PC-3 (cell line): ENCODE data around the gene THY1. TPM values are rescaled to one million over a fixed set of nuclear protein-coding genes. Genes with fewer than 3 reads are reported as not detected.

ENCODE experiments used
- ATAC-seq: fragments of 200-7000 bp; cut with Tn5 transposase; 2 replicates; pipeline ENCODE4 v1.9.1; 2020; ENCODE audit warnings: mild to moderate bottlenecking, moderate library complexity
- BruUV-seq: library from RNA; stranded (reverse); fragments of 400-500 nt; replicated peaks from 2 replicates; lab custom pipeline; 2021; lab: Mats Ljungman, UMichigan
- CTCF ChIA-PET: fragments of 300-600 bp; sonication (Branson Sonifier 250); formaldehyde crosslinking; loops from one replicate; lab custom pipeline; 2022; ENCODE audit warnings: antibody characterized with exemption; lab: Charles Lee
- POLR2A ChIA-PET: fragments of 300-600 bp; sonication (Branson Sonifier 250); formaldehyde crosslinking; loops from one replicate; lab custom pipeline; 2022; ENCODE audit warnings: antibody characterized with exemption; ENCODE audit not compliant: unreplicated experiment; lab: Charles Lee
- DNase-seq: peaks from one replicate; pipeline ENCODE4 v3.0.0-alpha.2; 2015
- H2AFZ ChIP-seq: fragments of 300-600 bp; sonication (generic); 2 replicates; pipeline ENCODE4 v1.6.0; 2016; ENCODE audit warnings: antibody characterized with exemption, low read length
- H3F3A ChIP-seq: fragments of 300-600 bp; sonication (generic); one replicate; pipeline ENCODE4 v1.6.0; 2017; ENCODE audit warnings: antibody characterized with exemption, low read length, control low read depth, mild to moderate bottlenecking; ENCODE audit not compliant: unreplicated experiment
- H3K27ac ChIP-seq: fragments of 300-600 bp; sonication (generic); 2 replicates; pipeline ENCODE4 v1.5.1; 2016; ENCODE audit warnings: mild to moderate bottlenecking, low read length
- H3K27me3 ChIP-seq: fragments of 300-600 bp; sonication (generic); 2 replicates; pipeline ENCODE4 v1.6.1; 2016; ENCODE audit warnings: low read length, mixed read lengths
- H3K36me3 ChIP-seq: fragments of 300-600 bp; sonication (generic); 2 replicates; pipeline ENCODE4 v1.6.1; 2016; ENCODE audit warnings: low read depth, mixed run types, low read length, mixed read lengths
- H3K4me1 ChIP-seq: fragments of 300-600 bp; sonication (generic); 2 replicates; pipeline ENCODE4 v1.5.1; 2016; ENCODE audit warnings: low read length; ENCODE audit not compliant: insufficient read depth
- H3K4me2 ChIP-seq: fragments of 300-600 bp; sonication (generic); 2 replicates; pipeline ENCODE4 v1.6.0; 2016; ENCODE audit warnings: low read length
- H3K4me3 ChIP-seq: fragments of 300-600 bp; sonication (generic); 2 replicates; pipeline ENCODE4 v1.5.1; 2016; ENCODE audit warnings: mild to moderate bottlenecking, low read length, mixed read lengths
- H3K79me2 ChIP-seq: fragments of 300-600 bp; sonication (generic); 2 replicates; pipeline ENCODE4 v1.6.1; 2017; ENCODE audit warnings: low read length, mixed read lengths
- H3K9ac ChIP-seq: fragments of 300-600 bp; sonication (generic); 2 replicates; pipeline ENCODE4 v1.6.0; 2016; ENCODE audit warnings: mild to moderate bottlenecking, low read length
- H3K9me2 ChIP-seq: fragments of 300-600 bp; sonication (generic); replicated peaks from 2 replicates; pipeline ENCODE4 v1.6.1; 2016; ENCODE audit warnings: mixed run types, low read length, mixed read lengths
- H3K9me3 ChIP-seq: fragments of 300-600 bp; sonication (generic); 2 replicates; pipeline ENCODE4 v1.6.1; 2016; ENCODE audit warnings: low read length, mixed read lengths
- H4K20me1 ChIP-seq: fragments of 300-600 bp; sonication (generic); 2 replicates; pipeline ENCODE4 v1.6.1; 2016; ENCODE audit warnings: low read length, mixed read lengths
- EZH2 ChIP-seq: fragments of 300-600 bp; sonication (generic); IDR thresholded peaks from one replicate; pipeline ENCODE4 v1.6.1; 2017; ENCODE audit warnings: antibody characterized with exemption, mild to moderate bottlenecking, low read length; ENCODE audit not compliant: unreplicated experiment
- EZH2phosphoT487 ChIP-seq: fragments of 300-600 bp; sonication (generic); IDR thresholded peaks from 2 replicates; pipeline ENCODE4 v1.6.1; 2018; ENCODE audit warnings: mild to moderate bottlenecking, antibody characterized with exemption, low read length, borderline replicate concordance
- intact Hi-C: fragments of 100-400 bp; cut with micrococcal nuclease; formaldehyde crosslinking; loops from 2 replicates; pipeline ENCODE4 v1.9.0; 2023
- total RNA-seq: library from RNA; depleted of rRNA; stranded (reverse); fragments of >200 nt; gene quantifications from 2 replicates; pipeline ENCODE4 v1.2.3, GENCODE V29; 2014
- TF ChIP-seq, protein P1 (sequence below): fragments of 300-600 bp; sonication (generic); conservative IDR thresholded peaks from 2 replicates; pipeline ENCODE4 v1.5.1; 2017; ENCODE audit warnings: antibody characterized with exemption, low read depth, mild to moderate bottlenecking, low read length

Gene THY1
- total RNA-seq, 1 experiment from 2014 or later, result not detected

DNA sequence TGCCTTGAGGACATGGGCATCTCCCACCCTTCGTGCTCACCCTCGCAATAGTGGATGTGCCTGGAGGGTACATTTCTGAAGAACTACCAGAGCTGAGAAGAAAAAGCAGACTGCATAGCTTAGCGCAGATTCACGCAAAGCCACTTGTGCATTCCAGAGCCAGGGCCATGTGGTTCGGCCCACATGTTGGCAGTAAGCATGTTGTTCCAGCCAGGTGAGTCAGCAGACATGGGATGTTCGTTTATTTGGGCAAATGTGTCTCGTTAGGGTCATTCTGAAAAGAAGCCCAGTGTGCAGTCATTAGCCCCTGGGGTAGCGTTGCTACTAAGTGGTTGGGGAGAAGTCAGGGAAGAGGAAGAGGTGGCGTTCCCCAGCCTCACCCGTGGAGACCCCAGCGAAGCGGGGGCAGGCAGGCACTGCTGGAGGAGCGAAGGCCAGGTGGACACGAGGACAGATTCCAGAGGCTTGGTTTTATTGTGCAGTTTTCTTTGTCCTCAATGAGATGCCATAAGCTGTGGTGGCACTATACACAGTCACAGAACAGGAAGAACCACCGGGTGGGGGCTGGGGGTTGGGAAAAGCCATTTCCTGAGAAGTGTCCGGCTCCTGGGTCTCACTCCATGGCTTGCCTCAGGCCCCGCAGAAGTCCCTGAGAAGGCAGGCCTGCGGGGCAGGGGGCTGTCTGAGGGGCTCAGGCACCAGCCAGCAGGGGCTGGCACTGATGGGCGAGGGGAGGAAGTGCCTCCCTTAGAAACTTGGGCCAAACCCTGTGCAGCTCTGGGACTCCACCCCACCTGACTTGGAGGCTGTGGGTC, 5.0 kb downstream of the THY1 start:
- Histone ChIP-seq H3K4me2 (peak overlapping the region; percentile 29; the same call in 1 of the 2 replicates), H3K36me3 (no peaks in the 10 kb centered on the region), H3F3A (no peaks in the 10 kb centered on the region), H3K4me3 (no peak overlapping the region), H3K27ac (peak overlapping the region; percentile 18; the same call in 1 of the 2 replicates), H3K9me3 (no peaks in the 10 kb centered on the region), H3K27me3 (no peaks in the 10 kb centered on the region; the same call in 1 of the 2 replicates), H4K20me1 (no peaks in the 10 kb centered on the region), H3K4me1 (peaks cover 19% of the 10 kb centered on the region), H3K79me2 (no peaks in the 10 kb centered on the region), H3K9ac (no peak overlapping the region), H3K9me2 (no peaks in the 10 kb centered on the region), H2AFZ (peak overlapping the region; percentile 35)
- no TSS peak for BruUV-seq
- intact Hi-C loops, result no loop called here
- CTCF ChIA-PET, result interaction anchor here (0.5 kb wide), 1 partner anchor 62 kb away, joined by 3 read pairs; no protein-coding TSS in a partner anchor
- TF ChIP-seq EZH2 (no peak), EZH2phosphoT487 (no peak)
- TF ChIP-seq, protein P1, sequence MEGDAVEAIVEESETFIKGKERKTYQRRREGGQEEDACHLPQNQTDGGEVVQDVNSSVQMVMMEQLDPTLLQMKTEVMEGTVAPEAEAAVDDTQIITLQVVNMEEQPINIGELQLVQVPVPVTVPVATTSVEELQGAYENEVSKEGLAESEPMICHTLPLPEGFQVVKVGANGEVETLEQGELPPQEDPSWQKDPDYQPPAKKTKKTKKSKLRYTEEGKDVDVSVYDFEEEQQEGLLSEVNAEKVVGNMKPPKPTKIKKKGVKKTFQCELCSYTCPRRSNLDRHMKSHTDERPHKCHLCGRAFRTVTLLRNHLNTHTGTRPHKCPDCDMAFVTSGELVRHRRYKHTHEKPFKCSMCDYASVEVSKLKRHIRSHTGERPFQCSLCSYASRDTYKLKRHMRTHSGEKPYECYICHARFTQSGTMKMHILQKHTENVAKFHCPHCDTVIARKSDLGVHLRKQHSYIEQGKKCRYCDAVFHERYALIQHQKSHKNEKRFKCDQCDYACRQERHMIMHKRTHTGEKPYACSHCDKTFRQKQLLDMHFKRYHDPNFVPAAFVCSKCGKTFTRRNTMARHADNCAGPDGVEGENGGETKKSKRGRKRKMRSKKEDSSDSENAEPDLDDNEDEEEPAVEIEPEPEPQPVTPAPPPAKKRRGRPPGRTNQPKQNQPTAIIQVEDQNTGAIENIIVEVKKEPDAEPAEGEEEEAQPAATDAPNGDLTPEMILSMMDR, result no peak
- POLR2A ChIA-PET, result no interaction called here
- ATAC-seq (peak; percentile 76), DNase-seq (peak; percentile 70)

DNA sequence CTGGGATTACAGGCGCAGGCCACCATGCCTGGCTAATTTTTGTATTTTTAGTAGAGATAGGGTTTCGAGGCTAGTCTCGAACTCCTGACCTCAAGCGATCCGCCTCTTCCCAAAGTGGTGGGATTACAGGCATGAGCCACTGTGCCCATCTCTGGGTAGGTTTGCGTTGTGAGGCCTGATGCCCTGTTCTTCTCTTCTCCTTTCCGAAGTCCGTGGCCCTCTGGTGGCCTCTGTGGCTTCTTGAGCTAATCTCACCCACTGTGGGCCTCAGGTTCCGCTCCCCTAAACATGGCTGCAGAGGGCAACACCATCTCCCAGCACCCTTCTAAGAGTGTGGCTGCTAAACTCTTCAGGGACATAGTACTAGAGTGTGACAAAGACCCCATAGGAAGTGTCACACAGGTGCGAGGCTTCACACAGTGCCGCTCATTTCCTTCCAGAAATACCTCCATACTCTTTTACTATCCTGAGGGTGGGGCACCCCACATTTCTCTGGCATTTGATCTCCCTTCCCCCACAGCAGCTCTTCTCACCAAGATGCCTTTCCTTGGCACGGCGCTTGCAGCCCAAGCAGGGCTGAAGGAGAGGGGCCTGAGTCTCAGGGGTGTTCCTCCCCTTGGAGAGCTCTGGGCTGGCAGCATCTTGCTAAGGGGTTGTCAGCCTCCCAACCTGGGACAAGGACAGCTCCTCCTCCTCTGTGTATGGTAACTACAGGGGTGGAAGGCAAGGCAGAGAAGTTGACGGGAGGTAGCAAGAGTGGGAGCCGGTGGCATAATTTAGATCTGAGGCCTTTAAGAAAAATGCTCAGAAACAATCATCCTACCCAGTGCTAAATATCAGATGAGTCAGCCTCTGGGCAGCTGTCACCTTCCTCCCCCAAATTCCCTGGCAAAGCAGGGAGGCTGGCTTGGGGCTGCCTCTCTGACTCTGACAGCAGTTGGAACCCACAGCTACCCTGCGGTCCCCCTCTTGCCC, 6.1 kb downstream of the THY1 start:
- intact Hi-C loops, result no loop called here
- Histone ChIP-seq H3K79me2 (no peaks in the 10 kb centered on the region), H3K4me2 (peak overlapping the region; percentile 29; the same call in 1 of the 2 replicates), H3K9me3 (no peaks in the 10 kb centered on the region), H3F3A (no peaks in the 10 kb centered on the region), H3K27me3 (no peaks in the 10 kb centered on the region), H3K27ac (peak overlapping the region; percentile 18; the same call in 1 of the 2 replicates), H4K20me1 (no peaks in the 10 kb centered on the region), H3K4me3 (no peak overlapping the region), H3K36me3 (no peaks in the 10 kb centered on the region), H2AFZ (peak overlapping the region; percentile 35), H3K4me1 (peaks cover 19% of the 10 kb centered on the region), H3K9ac (no peak overlapping the region), H3K9me2 (no peaks in the 10 kb centered on the region)
- CTCF ChIA-PET, result interaction anchor here (0.5 kb wide), 1 partner anchor 61 kb away, joined by 3 read pairs; no protein-coding TSS in a partner anchor
- peak; percentile 53 for DNase-seq
- TF ChIP-seq, protein P1, result no peak
- TF ChIP-seq EZH2phosphoT487 (no peak), EZH2 (no peak)
- ATAC-seq, result peak; percentile 84
- BruUV-seq, result no TSS peak
- POLR2A ChIA-PET, result no interaction called here
